Cardiac fibroblast (primary cell): Measurements from ENCODE around the gene SDHB.

Source experiments
- DNase-seq, 2 donors: peaks; one replicate each; pipeline versions ENCODE4 v3.0.0 to v3.0.0-alpha.2; 2010; ENCODE audit warnings: low read depth in 2 of 2
- H3K4me3 ChIP-seq, 2 donors: replicated peaks in 1 of 2; 1 replicate in 1 of 2; 2 replicates in 1 of 2; pipeline ENCODE4 v1.5.1; 2011; ENCODE audit warnings: low read depth in 2 of 2, low read length in 2 of 2, mild to moderate bottlenecking in 2 of 2, moderate library complexity in 1 of 2
- TF ChIP-seq, protein P1 (sequence below): IDR thresholded peaks from one replicate; pipeline ENCODE4 v1.5.1; 2011; ENCODE audit warnings: low read depth, mild to moderate bottlenecking, low read length, inconsistent platforms

SDHB gene

DNA sequence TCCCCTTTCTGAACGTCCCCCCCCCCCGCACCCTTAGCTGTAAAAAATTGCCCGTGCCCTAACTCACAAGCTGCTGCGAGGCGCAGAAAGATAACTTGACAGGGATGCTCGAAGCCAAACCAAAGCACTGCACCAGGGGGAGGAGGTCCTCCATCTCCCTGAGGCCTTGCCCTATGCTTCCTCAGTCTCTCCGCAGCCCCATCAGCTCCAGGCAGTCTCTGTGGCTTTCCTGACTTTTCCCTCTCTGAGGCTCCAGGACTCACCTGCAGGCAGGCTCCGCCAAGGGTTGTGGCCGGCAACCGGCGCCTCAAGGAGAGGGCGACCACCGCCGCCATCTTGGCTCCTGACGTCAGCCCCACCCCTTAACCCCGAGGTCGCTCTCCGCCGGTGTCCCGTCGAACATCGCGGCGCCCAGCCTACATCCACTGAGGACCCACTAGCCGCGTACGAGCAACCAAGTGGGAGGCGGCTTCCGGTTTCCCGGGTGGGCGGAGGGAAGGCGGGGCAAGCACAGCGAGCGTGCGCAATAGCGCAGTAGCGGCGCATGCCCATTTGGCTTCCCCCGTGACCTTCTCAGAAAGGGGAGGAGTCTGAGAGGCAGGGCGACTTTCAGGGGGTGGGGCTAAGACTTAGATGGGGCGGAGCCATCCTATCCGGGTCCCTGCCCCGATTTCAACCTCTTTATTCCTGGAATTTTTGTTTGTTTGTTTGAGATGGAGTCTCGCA lies at the start of gene SDHB:
TSS of gene SDHB (minus strand) at position 348 of the 726 bp plus-strand sequence. CDS start at position 335, 13 bp downstream.
- H3K4me3 ChIP-seq = peak within 1 kb of the TSS; percentile 93 to 100
- TF ChIP-seq, protein P1, sequence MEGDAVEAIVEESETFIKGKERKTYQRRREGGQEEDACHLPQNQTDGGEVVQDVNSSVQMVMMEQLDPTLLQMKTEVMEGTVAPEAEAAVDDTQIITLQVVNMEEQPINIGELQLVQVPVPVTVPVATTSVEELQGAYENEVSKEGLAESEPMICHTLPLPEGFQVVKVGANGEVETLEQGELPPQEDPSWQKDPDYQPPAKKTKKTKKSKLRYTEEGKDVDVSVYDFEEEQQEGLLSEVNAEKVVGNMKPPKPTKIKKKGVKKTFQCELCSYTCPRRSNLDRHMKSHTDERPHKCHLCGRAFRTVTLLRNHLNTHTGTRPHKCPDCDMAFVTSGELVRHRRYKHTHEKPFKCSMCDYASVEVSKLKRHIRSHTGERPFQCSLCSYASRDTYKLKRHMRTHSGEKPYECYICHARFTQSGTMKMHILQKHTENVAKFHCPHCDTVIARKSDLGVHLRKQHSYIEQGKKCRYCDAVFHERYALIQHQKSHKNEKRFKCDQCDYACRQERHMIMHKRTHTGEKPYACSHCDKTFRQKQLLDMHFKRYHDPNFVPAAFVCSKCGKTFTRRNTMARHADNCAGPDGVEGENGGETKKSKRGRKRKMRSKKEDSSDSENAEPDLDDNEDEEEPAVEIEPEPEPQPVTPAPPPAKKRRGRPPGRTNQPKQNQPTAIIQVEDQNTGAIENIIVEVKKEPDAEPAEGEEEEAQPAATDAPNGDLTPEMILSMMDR = no peak
- DNase-seq = peak; percentile 99

DNA sequence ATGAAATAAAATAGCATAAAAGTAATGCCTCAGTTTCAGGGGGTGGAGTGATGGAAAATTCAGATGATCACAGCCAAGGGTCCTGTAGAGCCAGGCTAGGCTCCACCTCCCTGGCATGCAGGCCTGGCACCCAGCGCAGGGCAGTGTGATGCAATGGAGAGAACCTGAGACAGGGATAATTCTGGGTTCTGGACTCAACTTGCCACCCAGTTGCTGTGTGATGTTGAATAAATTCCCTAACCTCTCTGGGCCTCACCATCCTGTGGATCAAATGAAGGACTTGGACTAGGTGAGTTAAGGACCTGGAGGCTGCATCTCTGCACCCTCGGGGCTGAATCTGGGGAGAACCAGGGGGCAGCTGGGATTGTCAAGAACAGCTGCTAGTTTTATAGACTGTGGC lies 48.4 kb upstream of the SDHB start:
- TF ChIP-seq, protein P1 = no peak
- no peak for DNase-seq
- no peak overlapping the region for H3K4me3 ChIP-seq

DNA sequence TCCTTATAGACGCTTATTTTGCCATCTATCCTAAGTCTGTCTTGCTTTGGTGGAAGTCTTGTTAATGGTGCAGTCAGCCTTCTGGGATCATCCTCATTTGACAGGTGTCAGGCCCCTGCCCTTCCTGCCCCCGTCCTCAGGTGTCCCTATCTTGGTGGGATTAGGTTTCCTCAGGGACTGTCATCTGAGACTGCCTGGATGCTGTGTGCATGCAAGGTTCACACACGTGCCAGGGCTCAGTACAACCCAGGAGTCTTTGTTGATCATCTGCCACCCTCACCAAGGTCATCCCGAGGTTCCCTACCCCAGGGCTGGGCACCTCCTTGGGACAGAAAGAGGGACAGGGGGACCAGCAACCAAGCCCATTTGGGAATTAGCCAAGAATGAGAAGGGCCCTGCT lies 47.4 kb upstream of the SDHB start:
- TF ChIP-seq, protein P1 = no peak
- DNase-seq = no peak
- no peak overlapping the region for H3K4me3 ChIP-seq

DNA sequence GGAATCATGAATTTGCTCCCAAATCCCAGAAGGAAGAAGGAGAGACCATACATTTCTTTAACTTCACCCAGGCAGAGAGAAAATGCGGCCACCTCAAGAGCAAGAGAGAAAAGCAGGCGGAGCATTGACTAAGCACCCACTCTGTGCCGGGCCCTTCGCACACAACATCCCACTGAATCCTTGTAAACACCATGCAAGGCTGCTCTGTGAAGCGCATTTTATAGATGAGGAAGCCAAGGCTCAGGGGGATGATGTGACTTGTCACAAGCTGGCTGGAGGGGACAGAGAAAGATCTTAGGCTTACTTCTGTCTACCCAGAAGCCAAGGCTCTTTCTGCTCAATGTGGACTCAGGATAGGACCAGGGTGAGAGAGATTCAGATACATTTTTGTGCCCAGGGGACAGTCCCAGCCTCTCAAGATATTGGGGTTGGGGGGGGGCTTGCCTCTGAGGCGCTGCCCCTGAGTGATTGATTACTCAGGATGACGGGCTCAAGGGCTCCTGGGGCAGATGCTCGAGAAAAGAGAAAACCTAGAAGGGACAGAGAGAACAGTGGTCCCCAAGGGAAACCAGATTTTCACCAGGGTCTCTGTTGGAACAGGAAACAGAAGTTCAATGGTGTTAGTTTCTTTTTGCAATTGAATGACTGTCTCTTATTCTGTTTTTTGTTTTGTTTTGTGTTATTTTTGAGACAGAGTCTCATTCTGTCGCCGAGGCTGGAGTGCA lies 45.9 kb upstream of the SDHB start:
- DNase-seq = no peak
- no peak overlapping the region for H3K4me3 ChIP-seq
- TF ChIP-seq, protein P1 = no peak

DNA sequence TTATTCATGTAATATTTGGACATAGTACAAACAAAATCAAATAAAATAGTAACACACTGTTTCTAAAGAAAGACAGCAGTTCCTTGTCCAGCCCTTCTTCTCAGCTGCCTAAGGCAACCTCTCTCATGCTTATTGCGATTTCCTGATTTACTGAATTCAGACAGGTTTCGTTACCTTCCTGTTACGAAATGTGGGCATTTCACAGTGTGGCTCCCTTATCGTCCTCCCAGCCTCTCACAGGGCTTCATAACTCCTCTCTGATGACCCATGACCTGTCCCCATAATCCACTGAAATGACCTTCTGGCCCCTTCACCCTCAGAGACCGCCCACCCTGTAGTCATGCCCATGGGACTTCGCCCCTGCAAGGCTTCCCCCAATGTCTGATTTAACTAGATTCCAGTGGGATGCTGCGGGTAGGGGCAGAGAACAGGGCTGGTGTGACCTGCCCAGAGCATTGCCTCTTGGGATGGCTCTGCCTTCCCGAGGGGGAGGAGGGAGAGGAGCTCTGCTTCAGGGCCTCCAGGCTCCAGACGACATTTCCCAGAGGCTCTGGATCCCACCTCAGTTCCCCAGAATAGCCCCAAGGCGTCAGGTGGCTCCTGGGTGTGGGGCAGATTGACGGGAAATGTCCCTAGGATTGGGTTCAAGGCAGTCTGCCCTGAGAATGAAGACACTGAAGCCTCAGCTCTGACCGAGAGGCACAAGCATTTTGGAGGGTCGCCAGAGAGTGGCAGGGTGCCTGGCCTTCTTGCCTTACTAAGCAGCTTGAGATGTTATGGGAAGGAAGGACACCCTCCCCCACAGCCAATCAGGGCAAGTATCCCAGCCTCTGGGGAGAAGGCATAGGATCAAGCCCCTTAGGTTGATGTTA lies 44.9 kb upstream of the SDHB start:
- DNase-seq = peak; percentile 3 to 29
- no peak overlapping the region for H3K4me3 ChIP-seq
- TF ChIP-seq, protein P1 = no peak

DNA sequence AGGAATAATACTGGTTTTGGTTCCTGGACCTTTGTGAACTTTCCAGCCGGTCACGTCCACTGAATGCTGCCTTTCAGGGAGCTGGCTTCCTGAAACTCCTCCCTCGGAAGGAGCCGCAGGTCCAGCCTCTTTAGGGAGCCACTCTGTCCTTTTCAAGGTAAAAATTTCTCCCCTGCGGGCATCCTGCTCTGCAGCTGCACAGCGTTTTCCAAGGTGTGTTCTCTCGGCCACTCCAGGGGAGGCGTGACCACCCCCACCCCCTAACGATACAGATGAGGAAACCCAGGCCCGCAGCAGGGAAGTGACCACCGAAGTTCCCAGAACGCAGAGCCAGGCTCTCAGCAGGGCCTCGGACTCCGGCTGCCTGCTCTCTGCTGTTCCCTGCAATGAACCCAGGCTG lies 44.0 kb upstream of the SDHB start:
- no peak for DNase-seq
- TF ChIP-seq, protein P1 = no peak
- no peak overlapping the region for H3K4me3 ChIP-seq
